Trophoblast cell (in vitro differentiated cells and primary cell): ENCODE measurements around the gene TLN1.

Experiments
- DNase-seq, 2 donors: peaks; one replicate each; pipeline ENCODE4 v3.0.0-alpha.2; 2016
- H2AFZ ChIP-seq: 2 replicates; pipeline ENCODE4 v1.6.1; 2013; ENCODE audit warnings: low read length, moderate library complexity, mild to moderate bottlenecking; ENCODE audit not compliant: insufficient read depth, poor library complexity
- H2AK5ac ChIP-seq: 2 replicates; pipeline ENCODE4 v1.6.1; 2013; ENCODE audit warnings: mild to moderate bottlenecking, low read length
- H2BK120ac ChIP-seq: 2 replicates; pipeline ENCODE4 v1.6.1; 2013; ENCODE audit warnings: low read length, mild to moderate bottlenecking, moderate library complexity; ENCODE audit not compliant: insufficient read depth, poor library complexity
- H2BK12ac ChIP-seq: 2 replicates; pipeline ENCODE4 v1.6.1; 2013; ENCODE audit warnings: mild to moderate bottlenecking, low read length, moderate library complexity
- H2BK5ac ChIP-seq: 2 replicates; pipeline ENCODE4 v1.6.1; 2013; ENCODE audit warnings: low read length, low read depth, moderate library complexity, mild to moderate bottlenecking; ENCODE audit not compliant: poor library complexity
- H3K14ac ChIP-seq: 2 replicates; pipeline ENCODE4 v1.6.1; 2013; ENCODE audit warnings: mild to moderate bottlenecking, low read length
- H3K18ac ChIP-seq: 2 replicates; pipeline ENCODE4 v1.6.1; 2013; ENCODE audit warnings: mild to moderate bottlenecking, low read length
- H3K23ac ChIP-seq: 2 replicates; pipeline ENCODE4 v1.6.1; 2013; ENCODE audit warnings: low read length
- H3K27ac ChIP-seq: 2 replicates; pipeline ENCODE4 v1.5.1; 2013; ENCODE audit warnings: low read depth, mild to moderate bottlenecking, inconsistent platforms, low read length, moderate library complexity
- H3K27me3 ChIP-seq: 2 replicates; pipeline ENCODE4 v1.6.1; 2013; ENCODE audit warnings: inconsistent platforms, mild to moderate bottlenecking, low read length, moderate library complexity; ENCODE audit not compliant: insufficient read depth
- H3K36me3 ChIP-seq, 2 experiments: 1 replicate in 1 of 2; 2 replicates in 1 of 2; pipeline ENCODE4 v1.6.1; 2013; ENCODE audit warnings: low read length in 2 of 2, mild to moderate bottlenecking in 2 of 2, moderate library complexity in 1 of 2; ENCODE audit not compliant: insufficient read depth in 2 of 2, control insufficient read depth in 1 of 2
- H3K4ac ChIP-seq: 2 replicates; pipeline ENCODE4 v1.6.1; 2013; ENCODE audit warnings: low read depth, mild to moderate bottlenecking, low read length, moderate library complexity
- H3K4me1 ChIP-seq, 2 experiments: 1 replicate in 1 of 2; 2 replicates in 1 of 2; pipeline ENCODE4 v1.6.1; 2013; ENCODE audit warnings: low read length in 2 of 2, mild to moderate bottlenecking in 2 of 2, moderate library complexity in 1 of 2; ENCODE audit not compliant: insufficient read depth in 2 of 2, control insufficient read depth in 1 of 2
- H3K4me2 ChIP-seq: 2 replicates; pipeline ENCODE4 v1.6.1; 2013; ENCODE audit warnings: inconsistent platforms, mild to moderate bottlenecking, low read length, moderate library complexity
- H3K4me3 ChIP-seq: 2 replicates; pipeline ENCODE4 v1.5.1; 2013; ENCODE audit warnings: mild to moderate bottlenecking, low read depth, low read length, inconsistent platforms
- H3K79me1 ChIP-seq: one replicate; pipeline ENCODE4 v1.6.1; 2013; ENCODE audit warnings: low read length
- H3K79me2 ChIP-seq: 2 replicates; pipeline ENCODE4 v1.6.1; 2013; ENCODE audit warnings: low read length, mild to moderate bottlenecking; ENCODE audit not compliant: control insufficient read depth, insufficient read depth, poor library complexity
- H3K9ac ChIP-seq: 2 replicates; pipeline ENCODE4 v1.6.1; 2013; ENCODE audit warnings: mild to moderate bottlenecking, low read length
- H3K9me3 ChIP-seq: 2 replicates; pipeline ENCODE4 v1.6.1; 2013; ENCODE audit warnings: low read depth, mild to moderate bottlenecking, control low read depth, inconsistent platforms, low read length; ENCODE audit not compliant: insufficient read depth
- H4K12ac ChIP-seq: 2 replicates; pipeline ENCODE4 v1.6.1; 2013; ENCODE audit warnings: low read depth, mild to moderate bottlenecking, low read length, moderate library complexity
- H4K8ac ChIP-seq: 2 replicates; pipeline ENCODE4 v1.6.1; 2013; ENCODE audit warnings: low read depth, mild to moderate bottlenecking, low read length, moderate library complexity
- H4K91ac ChIP-seq: one replicate; pipeline ENCODE4 v1.6.1; 2013; ENCODE audit warnings: low read depth, mild to moderate bottlenecking, low read length, moderate library complexity
- whole genome bisulfite sequencing: extraction: QIAGEN DNeasy Blood & Tissue Kit; methylation state at CpG from one replicate; pipeline ENCODE4 v1.1.7; 2013; ENCODE audit warnings: missing lambda C conversion rate; ENCODE audit not compliant: insufficient read length, insufficient coverage; ENCODE audit errors: extremely low coverage; 5-methylcytosine and 5-hydroxymethylcytosine counted together

The TLN1 gene

DNA sequence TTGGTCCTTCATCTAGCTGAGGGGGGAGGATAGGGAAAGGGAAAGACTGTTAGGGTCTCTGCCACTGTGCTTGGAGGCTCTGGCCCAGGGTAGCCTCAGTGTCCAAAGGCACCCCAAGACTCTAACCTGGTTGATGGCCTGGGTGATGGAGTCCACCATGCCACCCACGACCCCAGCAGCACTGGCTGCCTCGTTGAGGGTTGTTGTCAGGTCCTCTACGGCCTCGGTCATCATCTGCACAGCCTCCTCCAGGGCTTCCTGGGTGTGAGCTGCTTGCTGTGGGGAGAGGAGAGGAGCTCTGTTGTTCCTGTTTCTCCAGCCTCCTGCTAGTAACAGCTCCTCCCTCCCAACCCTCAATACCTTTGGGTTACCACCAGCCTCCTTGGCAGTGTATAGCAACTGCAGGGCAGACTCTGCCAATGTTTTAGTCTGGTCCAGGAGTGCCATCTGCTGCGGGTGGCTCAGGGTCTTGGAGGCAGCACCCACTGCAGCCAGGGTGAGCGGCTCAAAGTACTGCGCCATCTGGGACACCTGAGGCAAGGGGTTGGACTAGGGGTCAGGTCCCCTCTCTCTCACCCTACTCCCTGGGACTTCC is 26.1 kb downstream of the TLN1 start:
- Histone ChIP-seq H4K8ac (no peak overlapping the region), H3K36me3 (peaks cover 72 to 82% of the 10 kb centered on the region in 2 experiments), H3K9me3 (peaks cover 1% of the 10 kb centered on the region), H2AK5ac (no peak overlapping the region), H2BK12ac (no peak overlapping the region), H3K14ac (no peak overlapping the region), H3K9ac (no peak overlapping the region), H3K18ac (no peak overlapping the region), H4K91ac (no peak overlapping the region), H4K12ac (no peak overlapping the region), H3K23ac (no peak overlapping the region), H3K4me2 (no peak overlapping the region), H3K79me1 (no peaks in the 10 kb centered on the region), H3K27ac (no peak overlapping the region), H3K4me3 (no peak overlapping the region), H2AFZ (no peak overlapping the region), H3K4me1 (no peaks in the 10 kb centered on the region), H3K27me3 (no peaks in the 10 kb centered on the region), H2BK5ac (no peak overlapping the region), H2BK120ac (no peak overlapping the region), H3K79me2 (no peaks in the 10 kb centered on the region), H3K4ac (no peak overlapping the region)
- no peak for DNase-seq
- no CpG with 5 or more reads among the region's 7 CpGs for WGBS

DNA sequence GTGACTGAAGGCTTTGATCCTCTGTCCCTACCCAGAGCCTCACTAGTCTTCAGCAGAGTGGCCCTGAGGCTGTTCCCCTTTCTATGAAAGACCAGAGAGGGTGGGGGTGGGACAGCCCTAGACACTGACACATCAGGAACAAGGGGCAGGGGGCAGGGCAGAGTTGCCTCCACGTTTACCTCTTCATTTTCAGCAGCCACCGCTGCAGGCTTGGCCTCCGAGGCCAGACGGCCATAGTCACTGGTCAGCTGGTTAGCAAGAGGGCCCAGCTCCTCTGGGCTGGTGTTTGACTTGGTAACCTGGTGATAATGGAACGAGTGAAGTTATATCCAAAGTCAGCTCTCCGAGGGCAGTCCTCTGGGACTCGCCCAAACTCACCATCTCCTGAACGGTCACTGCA is 26.6 kb downstream of the TLN1 start:
- DNase-seq: no peak

DNA sequence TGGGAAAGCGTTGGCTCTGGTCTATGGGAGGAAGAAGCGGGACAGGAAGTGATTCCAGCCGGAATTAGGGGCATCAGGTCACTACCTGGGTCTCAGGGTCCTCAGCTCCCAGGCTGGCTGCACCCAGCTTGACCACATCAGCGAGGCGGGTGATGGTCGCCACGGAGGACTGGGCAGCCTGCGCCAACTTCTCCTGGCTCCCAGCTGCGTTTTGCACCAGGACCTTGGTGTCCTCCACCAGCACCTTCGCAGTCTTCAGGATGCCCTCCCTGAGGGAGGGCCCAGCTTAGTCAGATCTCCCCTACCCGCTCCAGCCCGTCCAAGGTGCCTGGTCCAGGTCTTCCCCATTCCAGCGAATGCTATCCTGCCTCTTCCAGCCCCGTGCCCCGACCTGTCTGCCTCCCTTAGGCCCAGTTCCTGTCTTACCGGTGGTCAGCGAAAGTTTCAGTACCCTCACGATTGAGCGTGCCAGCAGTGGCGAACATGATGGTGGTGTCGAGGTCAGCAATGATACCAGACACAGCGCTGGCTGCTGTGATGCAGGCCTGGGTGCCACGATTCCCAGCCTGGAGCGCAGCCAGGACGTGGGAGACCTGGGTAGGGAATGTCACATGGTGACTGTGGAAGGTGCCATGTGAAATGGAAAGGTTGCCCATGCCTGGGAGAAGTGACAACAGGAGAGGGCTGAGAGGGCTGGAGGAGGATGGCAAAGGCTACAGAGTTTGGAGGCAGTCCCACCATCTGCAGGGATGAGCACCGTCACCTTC is 27.9 kb downstream of the TLN1 start:
- Histone ChIP-seq H3K4ac (no peak overlapping the region), H3K23ac (no peak overlapping the region), H3K79me1 (no peaks in the 10 kb centered on the region), H2AK5ac (no peak overlapping the region), H3K27me3 (no peaks in the 10 kb centered on the region), H3K9ac (no peak overlapping the region), H2BK5ac (no peak overlapping the region), H3K27ac (no peak overlapping the region), H4K8ac (no peak overlapping the region), H2AFZ (no peak overlapping the region), H4K91ac (no peak overlapping the region), H3K4me1 (no peaks in the 10 kb centered on the region), H4K12ac (no peak overlapping the region), H2BK12ac (no peak overlapping the region), H3K18ac (no peak overlapping the region), H3K79me2 (no peaks in the 10 kb centered on the region), H2BK120ac (no peak overlapping the region), H3K36me3 (peaks cover 77 to 86% of the 10 kb centered on the region in 2 experiments), H3K9me3 (peaks cover 1% of the 10 kb centered on the region), H3K4me2 (no peak overlapping the region), H3K14ac (no peak overlapping the region), H3K4me3 (no peak overlapping the region)
- no CpG with 5 or more reads among the region's 26 CpGs for WGBS
- no peak for DNase-seq

More for the DNA sequence above, 26.6 kb downstream of the TLN1 start:
- Histone ChIP-seq H3K27me3 (no peaks in the 10 kb centered on the region), H3K4me2 (no peak overlapping the region), H2BK120ac (no peak overlapping the region), H3K79me2 (no peaks in the 10 kb centered on the region), H4K8ac (no peak overlapping the region), H3K27ac (no peak overlapping the region), H3K9me3 (peaks cover 1% of the 10 kb centered on the region), H3K9ac (no peak overlapping the region), H3K36me3 (peaks cover 68 to 80% of the 10 kb centered on the region in 2 experiments), H4K91ac (no peak overlapping the region), H2BK5ac (no peak overlapping the region), H3K14ac (no peak overlapping the region), H3K79me1 (no peaks in the 10 kb centered on the region), H3K18ac (no peak overlapping the region), H3K4me1 (no peaks in the 10 kb centered on the region), H4K12ac (no peak overlapping the region), H3K4me3 (no peak overlapping the region), H2AK5ac (no peak overlapping the region), H3K23ac (no peak overlapping the region), H3K4ac (no peak overlapping the region), H2AFZ (no peak overlapping the region), H2BK12ac (no peak overlapping the region)
- no CpG with 5 or more reads among the region's 8 CpGs for WGBS

- no peak overlapping the region for H3K14ac ChIP-seq
- H3K18ac ChIP-seq: no peak overlapping the region
- H4K12ac ChIP-seq: no peak overlapping the region
- no peaks in the 10 kb centered on the region for H3K79me2 ChIP-seq
- H3K23ac ChIP-seq: no peak overlapping the region
- no peaks in the 10 kb centered on the region for H3K4me1 ChIP-seq
- no peak overlapping the region for H3K4ac ChIP-seq
- peaks cover 1% of the 10 kb centered on the region for H3K9me3 ChIP-seq
- no peak overlapping the region for H2AK5ac ChIP-seq
- no peak for DNase-seq
- no peak overlapping the region for H4K8ac ChIP-seq
- H2BK120ac ChIP-seq: no peak overlapping the region
- peaks cover 84 to 93% of the 10 kb centered on the region in 2 experiments for H3K36me3 ChIP-seq
- no peak overlapping the region for H3K4me3 ChIP-seq
- no peak overlapping the region for H2AFZ ChIP-seq
- no peaks in the 10 kb centered on the region for H3K27me3 ChIP-seq
- H2BK5ac ChIP-seq: no peak overlapping the region
- no peak overlapping the region for H3K27ac ChIP-seq
- H3K79me1 ChIP-seq: no peaks in the 10 kb centered on the region
- no peak overlapping the region for H4K91ac ChIP-seq
- no peak overlapping the region for H3K4me2 ChIP-seq
- H2BK12ac ChIP-seq: no peak overlapping the region
- H3K9ac ChIP-seq: no peak overlapping the region
- WGBS: no CpG with 5 or more reads among the region's 7 CpGs
These were observed 29.3 kb downstream of the TLN1 start for GRCh38 chr9:35702696-35703095.
